A673 (cell line): ENCODE measurements around the gene ILRUN. TPM values are rescaled to one million over a fixed set of nuclear protein-coding genes. Genes with fewer than 3 reads are reported as not detected.

Experiments
- BruUV-seq: library from RNA; stranded (reverse); fragments of 400-500 nt; replicated peaks from 2 replicates; lab custom pipeline; 2021; lab: Mats Ljungman, UMichigan
- CTCF ChIA-PET: fragments of 300-600 bp; sonication (Branson Sonifier 250); formaldehyde crosslinking; loops from one replicate; lab custom pipeline; 2022; ENCODE audit warnings: antibody characterized with exemption; lab: Charles Lee
- POLR2A ChIA-PET: fragments of 300-600 bp; sonication (Branson Sonifier 250); formaldehyde crosslinking; loops from one replicate; lab custom pipeline; 2022; ENCODE audit warnings: antibody characterized with exemption; ENCODE audit not compliant: low non-redundant PET; lab: Charles Lee
- DNase-seq: peaks from one replicate; pipeline ENCODE4 v3.0.0-alpha.2; 2015; ENCODE audit warnings: low spot score
- H3K27ac ChIP-seq: fragments of 200-600 bp; sonication (generic); 2 replicates; pipeline ENCODE4 v1.5.1; 2016; ENCODE audit warnings: mixed run types, low read depth, mild to moderate bottlenecking, mixed read lengths, antibody characterized with exemption, low read length; ENCODE audit not compliant: poor library complexity, severe bottlenecking
- H3K27me3 ChIP-seq: fragments of 200-600 bp; sonication (generic); replicated peaks from 2 replicates; pipeline ENCODE4 v1.6.1; 2017; ENCODE audit warnings: mixed run types, low read depth, mild to moderate bottlenecking, mixed read lengths, antibody characterized with exemption, low read length; ENCODE audit not compliant: insufficient read depth, poor library complexity
- H3K36me3 ChIP-seq: fragments of 200-600 bp; sonication (generic); 2 replicates; pipeline ENCODE4 v1.6.1; 2016; ENCODE audit warnings: mixed run types, mild to moderate bottlenecking, mixed read lengths, antibody characterized with exemption, low read length; ENCODE audit not compliant: insufficient read depth, poor library complexity, severe bottlenecking
- H3K4me1 ChIP-seq: fragments of 200-600 bp; sonication (generic); 2 replicates; pipeline ENCODE4 v1.6.1; 2017; ENCODE audit warnings: mixed run types, mild to moderate bottlenecking, mixed read lengths, antibody characterized with exemption, low read length; ENCODE audit not compliant: insufficient read depth, poor library complexity, severe bottlenecking
- H3K4me3 ChIP-seq: fragments of 200-600 bp; sonication (generic); 2 replicates; pipeline ENCODE4 v1.5.1; 2016; ENCODE audit warnings: low read depth, mixed run types, mild to moderate bottlenecking, mixed read lengths, low read length; ENCODE audit not compliant: poor library complexity, severe bottlenecking
- H3K9me3 ChIP-seq: fragments of 200-600 bp; sonication (generic); 2 replicates; pipeline ENCODE4 v1.6.1; 2016; ENCODE audit warnings: mixed run types, low read depth, mild to moderate bottlenecking, mixed read lengths, antibody characterized with exemption, low read length; ENCODE audit not compliant: poor library complexity, severe bottlenecking
- CTCF ChIP-seq: fragments of 300-800, 200-600 bp; sonication (generic); conservative IDR thresholded peaks from 2 replicates; pipeline ENCODE4 v1.5.1; 2017; ENCODE audit warnings: low read depth, mild to moderate bottlenecking, antibody characterized with exemption, low read length, moderate library complexity, mixed read lengths
- EZH2 ChIP-seq: fragments of 200-600 bp; sonication (generic); IDR thresholded peaks from 2 replicates; pipeline ENCODE4 v1.6.1; 2017; ENCODE audit warnings: borderline replicate concordance, low read depth, mild to moderate bottlenecking, mixed read lengths, antibody characterized with exemption, low read length; ENCODE audit not compliant: poor library complexity, severe bottlenecking
- intact Hi-C: fragments of 100-400 bp; cut with micrococcal nuclease; formaldehyde crosslinking; loops from one replicate; pipeline ENCODE4 v1.10.0; 2022; ENCODE audit not compliant: unreplicated experiment
- total RNA-seq: library from RNA; stranded (reverse); gene quantifications from 2 replicates; pipeline ENCODE4 v1.2.3, GENCODE V29; 2021

ILRUN gene
- total RNA-seq, 1 experiment from 2014 or later = 66.5 TPM

DNA sequence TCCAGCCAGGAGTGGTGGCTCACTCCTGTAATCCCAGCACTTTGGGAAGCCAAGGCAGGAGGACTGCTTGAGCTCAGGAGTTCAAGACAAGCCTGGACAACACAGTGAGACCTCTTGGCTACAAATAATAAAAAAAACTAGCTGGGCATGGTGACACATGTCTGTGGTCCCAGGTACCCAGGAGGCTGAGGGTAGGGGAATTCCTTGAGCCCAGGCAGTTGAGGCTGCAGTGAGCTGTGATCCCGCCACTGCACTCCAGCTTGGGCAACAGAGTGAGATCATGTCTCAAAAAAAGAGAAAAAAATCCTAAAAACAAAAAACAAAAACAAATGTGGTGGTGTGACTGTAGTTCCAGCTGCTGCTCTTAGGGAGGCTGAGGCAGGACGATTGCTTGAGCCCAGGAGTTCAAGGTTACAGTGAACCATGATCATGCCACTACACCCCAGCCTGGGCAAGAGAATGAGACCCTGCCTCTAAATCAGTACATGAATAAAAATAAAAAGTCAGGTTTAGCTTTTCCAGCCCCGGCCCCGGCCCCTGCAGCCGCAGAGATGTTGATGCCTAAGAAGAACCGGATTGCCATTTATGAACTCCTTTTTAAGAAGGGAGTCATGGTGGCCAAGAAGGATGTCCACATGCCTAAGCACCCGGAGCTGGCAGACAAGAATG is 47.2 kb upstream of the ILRUN start:
- Histone ChIP-seq H3K4me3 (no peak overlapping the region), H3K27me3 (no peaks in the 10 kb centered on the region), H3K27ac (no peak overlapping the region), H3K9me3 (no peaks in the 10 kb centered on the region), H3K36me3 (no peaks in the 10 kb centered on the region), H3K4me1 (no peaks in the 10 kb centered on the region)
- ChIA-PET CTCF (no interaction called here), POLR2A (no interaction called here)
- no TSS peak for BruUV-seq
- intact Hi-C loops = no loop called here
- TF ChIP-seq CTCF (no peak), EZH2 (no peak)
- DNase-seq = no peak

- POLR2A ChIA-PET = no interaction called here
Measured at GRCh38 chr6:34742094-34742493, 45.5 kb upstream of the ILRUN start.

DNA sequence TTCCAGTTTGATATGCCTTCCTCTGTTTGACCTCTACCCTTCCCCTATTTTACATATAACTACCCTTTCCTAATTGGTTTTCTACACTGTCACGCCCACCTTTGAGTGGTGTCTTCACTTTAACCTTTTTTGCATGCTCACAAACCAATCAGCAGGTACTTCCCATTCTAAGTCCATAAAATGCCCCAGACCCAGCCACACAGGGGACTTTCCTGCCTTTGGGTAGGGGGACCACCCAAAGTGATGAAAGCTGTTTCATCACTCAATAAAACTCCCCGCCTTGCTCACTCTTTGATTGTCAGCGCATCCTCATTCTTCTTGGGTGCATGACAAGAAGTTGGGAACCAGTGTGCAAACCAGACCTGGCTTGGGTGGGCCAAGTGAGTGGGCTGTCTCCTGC is 40.3 kb upstream of the ILRUN start:
- no peak for DNase-seq
- POLR2A ChIA-PET = no interaction called here
- Histone ChIP-seq H3K27ac (no peak overlapping the region), H3K36me3 (no peaks in the 10 kb centered on the region), H3K9me3 (no peaks in the 10 kb centered on the region), H3K4me3 (no peak overlapping the region), H3K27me3 (no peaks in the 10 kb centered on the region), H3K4me1 (no peaks in the 10 kb centered on the region)
- intact Hi-C loops = no loop called here
- TF ChIP-seq EZH2 = no peak
- TF ChIP-seq CTCF = no peak
- BruUV-seq = no TSS peak
- CTCF ChIA-PET = no interaction called here

More at GRCh38 chr6:34742094-34742493, 45.5 kb upstream of the ILRUN start:
- TF ChIP-seq CTCF (no peak), EZH2 (no peak)
- no peaks in the 10 kb centered on the region for H3K9me3 ChIP-seq
- no peak overlapping the region for H3K27ac ChIP-seq
- CTCF ChIA-PET = no interaction called here
- DNase-seq = no peak
- H3K4me3 ChIP-seq = no peak overlapping the region
- H3K27me3 ChIP-seq = no peaks in the 10 kb centered on the region
- no peaks in the 10 kb centered on the region for H3K4me1 ChIP-seq
- BruUV-seq = no TSS peak
- no peaks in the 10 kb centered on the region for H3K36me3 ChIP-seq
- intact Hi-C loops = no loop called here
